CD4-positive, alpha-beta T cell treated with Interleukin-21 for 1 hour (primary cell): ENCODE results near the gene SIK3.
"Not testable (repeated sequence)": the region's sequence is repeated elsewhere in the genome, so short reads cannot be mapped to it uniquely, and the experiment has no call there.

Source experiments
- DNase-seq: peaks from one replicate; pipeline ENCODE4 v3.0.0-alpha.2; 2020

Gene SIK3

GRCh38 chr11:117044287-117045035 lies 53.8 kb downstream of the SIK3 start:
- DNase-seq: no peak

GRCh38 chr11:117042689-117043088 lies 55.5 kb downstream of the SIK3 start:
- no peak for DNase-seq

GRCh38 chr11:117039900-117040299 lies 58.3 kb downstream of the SIK3 start:
- no peak for DNase-seq

GRCh38 chr11:117039270-117039669 lies 59.0 kb downstream of the SIK3 start:
- no peak for DNase-seq

- DNase-seq: no peak
Measured at GRCh38 chr11:117037975-117038350, 60.3 kb downstream of the SIK3 start.

- DNase-seq: peak; percentile 23
Measured at GRCh38 chr11:117037279-117037974, 60.8 kb downstream of the SIK3 start.

- DNase-seq: no peak
Measured at GRCh38 chr11:117034901-117035300, 63.3 kb downstream of the SIK3 start.

- no peak for DNase-seq
Measured at GRCh38 chr11:117026593-117027330, 71.5 kb downstream of the SIK3 start.

- not testable (repeated sequence) for DNase-seq
Measured at GRCh38 chr11:117023707-117024106, 74.5 kb downstream of the SIK3 start.

- no peak for DNase-seq
Measured at GRCh38 chr11:117023178-117023577, 75.0 kb downstream of the SIK3 start.

GRCh38 chr11:117022526-117022925 lies 75.7 kb downstream of the SIK3 start:
- peak; percentile 64 for DNase-seq

GRCh38 chr11:117020869-117021564 lies 77.2 kb downstream of the SIK3 start:
- no peak for DNase-seq

GRCh38 chr11:117020287-117020686 lies 77.9 kb downstream of the SIK3 start:
- no peak for DNase-seq

GRCh38 chr11:117019871-117020270 lies 78.4 kb downstream of the SIK3 start:
- DNase-seq: peak; percentile 18

GRCh38 chr11:117017456-117017855 lies 80.8 kb downstream of the SIK3 start:
- no peak for DNase-seq

- DNase-seq: no peak
Measured at GRCh38 chr11:117016747-117017146, 81.5 kb downstream of the SIK3 start.

GRCh38 chr11:117016246-117016645 lies 82.0 kb downstream of the SIK3 start:
- no peak for DNase-seq

- no peak for DNase-seq
Measured at GRCh38 chr11:117011541-117011898, 86.7 kb downstream of the SIK3 start.

- DNase-seq: no peak
Measured at GRCh38 chr11:117010808-117011540, 87.3 kb downstream of the SIK3 start.

- DNase-seq: no peak
Measured at GRCh38 chr11:117009905-117010605, 88.2 kb downstream of the SIK3 start.

GRCh38 chr11:117005758-117006157 lies 92.5 kb downstream of the SIK3 start:
- DNase-seq: no peak
